GM23248 (cell line): ENCODE results near the gene KCNK18.
"Not testable (repeated sequence)": the region's sequence is repeated elsewhere in the genome, so short reads cannot be mapped to it uniquely, and the experiment has no call there.

ENCODE experiments used
- EZH2 ChIP-seq: fragments of 200-600 bp; sonication (generic); IDR thresholded peaks from 2 replicates; pipeline ENCODE4 v1.6.1; 2018; ENCODE audit warnings: antibody characterized with exemption, mild to moderate bottlenecking; ENCODE audit not compliant: insufficient read depth, poor library complexity, severe bottlenecking
- EZH2phosphoT487 ChIP-seq: fragments of 200-600 bp; sonication (generic); IDR thresholded peaks from 2 replicates; pipeline ENCODE4 v1.6.1; 2018; ENCODE audit warnings: antibody characterized with exemption, moderate library complexity, mild to moderate bottlenecking, low read depth; ENCODE audit not compliant: insufficient read depth

- TF ChIP-seq EZH2, EZH2phosphoT487: not testable (repeated sequence)
Measured at GRCh38 chr10:117230107-117230506, 32.8 kb downstream of the KCNK18 start.
